HFFc6 (cell line): ENCODE results near the gene KCTD3. TPM values are rescaled to one million over a fixed set of nuclear protein-coding genes. Genes with fewer than 3 reads are reported as not detected.

Source experiments
- DNase-seq: peaks from one replicate; pipeline ENCODE4 v3.0.0-alpha.2; 2018
- H3K27ac Mint-ChIP-seq: 2 replicates; pipeline ENCODE4 v1.8.0; 2020; ENCODE audit warnings: mild to moderate bottlenecking, mixed read lengths
- H3K27me3 Mint-ChIP-seq: 2 replicates; pipeline ENCODE4 v1.8.0; 2021; ENCODE audit warnings: mild to moderate bottlenecking, moderate library complexity, mixed read lengths; ENCODE audit not compliant: insufficient read depth
- H3K36me3 Mint-ChIP-seq: 2 replicates; pipeline ENCODE4 v1.8.0; 2021; ENCODE audit warnings: low read depth, mixed read lengths
- H3K4me1 Mint-ChIP-seq: 2 replicates; pipeline ENCODE4 v1.8.0; 2020; ENCODE audit warnings: low read depth, mixed read lengths
- H3K4me3 Mint-ChIP-seq: 2 replicates; pipeline ENCODE4 v1.8.0; 2020; ENCODE audit warnings: mild to moderate bottlenecking, moderate library complexity, mixed read lengths
- H3K9me3 Mint-ChIP-seq: 2 replicates; pipeline ENCODE4 v1.8.0; 2020; ENCODE audit warnings: mild to moderate bottlenecking, mixed read lengths
- total RNA-seq, 6 experiments: library from RNA; stranded (reverse); fragmentation: NEBNext Ultra II Directional; extraction: Animal tissue kit (Norgen Biotek cat#: 25700); gene quantifications; 2 replicates in 1 of 6; 3 replicates in 5 of 6; pipeline ENCODE4 v1.2.3, GENCODE V29; 2021
- TF ChIP-seq, protein P1 (sequence below): fragments of 200-600 bp; sonication (generic); IDR thresholded peaks from 2 replicates; pipeline ENCODE4 v1.5.0; 2021; ENCODE audit warnings: antibody characterized with exemption, mild to moderate bottlenecking

The KCTD3 gene
- total RNA-seq, 6 experiments from 2014 or later = 27.0 to 33.4 (median 29.4) TPM

GRCh38 chr1:215523906-215524305 lies 43.2 kb upstream of the KCTD3 start:
- Mint-ChIP-seq H3K27ac (no peak overlapping the region), H3K27me3 (peaks cover 3% of the 10 kb centered on the region; the same call in 1 of the 2 replicates)

GRCh38 chr1:215526147-215526845 lies 40.8 kb upstream of the KCTD3 start:
- peaks cover 30% of the 10 kb centered on the region for H3K4me1 Mint-ChIP-seq
- no peaks in the 10 kb centered on the region for H3K36me3 Mint-ChIP-seq
- peak; percentile 51 for DNase-seq
- TF ChIP-seq, protein P1, sequence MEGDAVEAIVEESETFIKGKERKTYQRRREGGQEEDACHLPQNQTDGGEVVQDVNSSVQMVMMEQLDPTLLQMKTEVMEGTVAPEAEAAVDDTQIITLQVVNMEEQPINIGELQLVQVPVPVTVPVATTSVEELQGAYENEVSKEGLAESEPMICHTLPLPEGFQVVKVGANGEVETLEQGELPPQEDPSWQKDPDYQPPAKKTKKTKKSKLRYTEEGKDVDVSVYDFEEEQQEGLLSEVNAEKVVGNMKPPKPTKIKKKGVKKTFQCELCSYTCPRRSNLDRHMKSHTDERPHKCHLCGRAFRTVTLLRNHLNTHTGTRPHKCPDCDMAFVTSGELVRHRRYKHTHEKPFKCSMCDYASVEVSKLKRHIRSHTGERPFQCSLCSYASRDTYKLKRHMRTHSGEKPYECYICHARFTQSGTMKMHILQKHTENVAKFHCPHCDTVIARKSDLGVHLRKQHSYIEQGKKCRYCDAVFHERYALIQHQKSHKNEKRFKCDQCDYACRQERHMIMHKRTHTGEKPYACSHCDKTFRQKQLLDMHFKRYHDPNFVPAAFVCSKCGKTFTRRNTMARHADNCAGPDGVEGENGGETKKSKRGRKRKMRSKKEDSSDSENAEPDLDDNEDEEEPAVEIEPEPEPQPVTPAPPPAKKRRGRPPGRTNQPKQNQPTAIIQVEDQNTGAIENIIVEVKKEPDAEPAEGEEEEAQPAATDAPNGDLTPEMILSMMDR = peak; percentile 96
- H3K27ac Mint-ChIP-seq = no peak overlapping the region
- H3K9me3 Mint-ChIP-seq = no peaks in the 10 kb centered on the region
- H3K4me3 Mint-ChIP-seq = no peak overlapping the region
- H3K27me3 Mint-ChIP-seq = peaks cover 3% of the 10 kb centered on the region; the same call in 1 of the 2 replicates

More at GRCh38 chr1:215523906-215524305, 43.2 kb upstream of the KCTD3 start:
- peak; percentile 22 for DNase-seq
- peak overlapping the region; percentile 61 for H3K4me3 Mint-ChIP-seq
- no peaks in the 10 kb centered on the region for H3K9me3 Mint-ChIP-seq
- peaks cover 20% of the 10 kb centered on the region for H3K4me1 Mint-ChIP-seq
- H3K36me3 Mint-ChIP-seq = no peaks in the 10 kb centered on the region
- TF ChIP-seq, protein P1 = no peak

DNA sequence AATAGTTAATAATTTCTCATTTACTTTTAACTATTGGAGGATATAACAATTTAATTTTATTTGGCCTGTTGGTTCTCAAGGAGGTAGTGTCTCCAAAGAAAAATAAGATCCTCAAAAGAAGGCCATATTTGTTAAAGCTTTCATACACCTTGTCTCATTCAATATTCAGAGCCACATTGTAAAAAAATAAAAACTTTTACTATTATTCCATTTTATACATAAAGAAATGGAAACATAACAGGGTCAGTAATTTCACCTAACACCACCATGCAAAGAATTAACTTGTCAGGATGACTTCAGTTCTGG lies 40.3 kb upstream of the KCTD3 start:
- Mint-ChIP-seq H3K27ac (no peak overlapping the region), H3K9me3 (peaks cover 3% of the 10 kb centered on the region), H3K36me3 (no peaks in the 10 kb centered on the region), H3K4me3 (no peak overlapping the region), H3K27me3 (peaks cover 3% of the 10 kb centered on the region; the same call in 1 of the 2 replicates), H3K4me1 (peaks cover 30% of the 10 kb centered on the region)
- TF ChIP-seq, protein P1 = peak; percentile 8
- no peak for DNase-seq

GRCh38 chr1:215529111-215529510 lies 38.0 kb upstream of the KCTD3 start:
- peaks cover 16% of the 10 kb centered on the region for H3K4me1 Mint-ChIP-seq
- H3K27me3 Mint-ChIP-seq = peaks cover 7% of the 10 kb centered on the region
- H3K4me3 Mint-ChIP-seq = no peak overlapping the region
- peaks cover 7% of the 10 kb centered on the region for H3K9me3 Mint-ChIP-seq
- no peak overlapping the region for H3K27ac Mint-ChIP-seq
- TF ChIP-seq, protein P1 = no peak
- H3K36me3 Mint-ChIP-seq = peaks cover 4% of the 10 kb centered on the region; the same call in 1 of the 2 replicates
- no peak for DNase-seq

DNA sequence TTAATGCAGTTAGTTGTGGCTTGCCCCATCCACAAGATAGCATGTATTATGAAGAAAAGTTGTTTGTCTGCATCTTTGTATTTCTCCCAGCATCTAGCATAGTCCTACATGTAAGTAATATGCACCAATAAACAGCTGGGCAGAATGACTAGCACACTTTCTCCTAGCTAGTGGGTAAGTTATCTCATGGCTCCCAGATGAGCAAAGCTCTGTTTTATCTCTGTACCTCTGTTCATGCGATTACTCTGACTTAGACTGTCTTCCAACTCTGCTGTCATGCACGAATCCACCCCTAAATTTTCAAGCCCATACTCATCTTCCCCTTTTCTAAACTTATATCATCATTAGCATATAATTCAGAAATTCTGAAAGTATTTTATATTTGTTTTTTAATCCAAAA lies 37.5 kb upstream of the KCTD3 start:
- DNase-seq = no peak
- H3K36me3 Mint-ChIP-seq = peaks cover 4% of the 10 kb centered on the region; the same call in 1 of the 2 replicates
- TF ChIP-seq, protein P1 = no peak
- no peak overlapping the region for H3K27ac Mint-ChIP-seq
- peaks cover 7% of the 10 kb centered on the region for H3K9me3 Mint-ChIP-seq
- peaks cover 12% of the 10 kb centered on the region; the same call in 1 of the 2 replicates for H3K4me1 Mint-ChIP-seq
- H3K27me3 Mint-ChIP-seq = peaks cover 10% of the 10 kb centered on the region
- H3K4me3 Mint-ChIP-seq = no peak overlapping the region
